K562 (cell line): ENCODE measurements around the gene SPACA9. TPM values are rescaled to one million over a fixed set of nuclear protein-coding genes. Genes with fewer than 3 reads are reported as not detected.

ENCODE experiments used
- CBX8 ChIP-seq: fragments of 200-600 bp; sonication (generic); IDR thresholded peaks from 2 replicates; pipeline ENCODE4 v1.6.1; 2012; ENCODE audit warnings: borderline replicate concordance, mixed run types, low read depth, mild to moderate bottlenecking, moderate library complexity, mixed read lengths, low read length, control low read depth, inconsistent platforms; ENCODE audit not compliant: poor library complexity, severe bottlenecking; ENCODE audit errors: extremely low read depth
- CHD1 ChIP-seq: fragments of 200-600 bp; sonication (generic); IDR thresholded peaks from one replicate; pipeline ENCODE4 v1.6.1; 2012; ENCODE audit warnings: mild to moderate bottlenecking, moderate library complexity, low read length, inconsistent platforms
- CLOCK ChIP-seq: fragments of 250-450 bp; sonication (Bioruptor Pico); IDR thresholded peaks from 2 replicates; pipeline ENCODE4 v1.4.0; 2020; ENCODE audit warnings: mild to moderate bottlenecking, moderate library complexity, borderline replicate concordance
- ELK3 ChIP-seq: fragments of 450-650 bp; formaldehyde crosslinking; IDR thresholded peaks from 2 replicates; pipeline ENCODE4 v1.4.0; 2020; ENCODE audit warnings: mild to moderate bottlenecking
- FOS ChIP-seq: IDR thresholded peaks from 3 replicates; pipeline ENCODE4 v1.6.1; 2011; ENCODE audit not compliant: insufficient read length; ENCODE audit errors: extremely low read depth
- FOXA3 ChIP-seq, 2 experiments: fragments of 450-650 bp in 1 of 2; sonication (generic) in 1 of 2; formaldehyde crosslinking; IDR thresholded peaks in 1 of 2; conservative IDR thresholded peaks in 1 of 2; 2 replicates each; pipeline versions ENCODE4 v1.4.0 to v1.8.0; 2020 to 2022; ENCODE audit warnings: mild to moderate bottlenecking in 2 of 2, missing genetic modification reagents in 1 of 2
- KDM2B ChIP-seq: fragments of 250-450 bp; sonication (Bioruptor Pico); IDR thresholded peaks from 2 replicates; pipeline ENCODE4 v1.8.0; 2021; ENCODE audit warnings: mild to moderate bottlenecking, moderate library complexity
- KLF6 ChIP-seq: fragments of 250-450 bp; sonication (Bioruptor Pico); IDR thresholded peaks from 2 replicates; pipeline ENCODE4 v1.4.0; 2020; ENCODE audit warnings: mild to moderate bottlenecking, moderate library complexity, borderline replicate concordance
- MYBL2 ChIP-seq, 2 experiments: fragments of 450-650 bp in 1 of 2; sonication (generic) in 1 of 2; formaldehyde crosslinking in 1 of 2; IDR thresholded peaks; 2 replicates each; pipeline versions ENCODE4 v1.6.1 to v1.8.1; 2017 to 2022; ENCODE audit warnings: borderline replicate concordance in 1 of 2, inconsistent platforms in 1 of 2, low read depth in 1 of 2, mild to moderate bottlenecking in 1 of 2, missing genetic modification reagents in 1 of 2, moderate library complexity in 1 of 2
- PHF8 ChIP-seq: fragments of 200-600 bp; sonication (generic); IDR thresholded peaks from 2 replicates; pipeline ENCODE4 v1.6.1; 2012; ENCODE audit warnings: mixed run types, mild to moderate bottlenecking, inconsistent platforms, low read length, moderate library complexity, borderline replicate concordance
- PURB ChIP-seq: sonication (generic); formaldehyde crosslinking; IDR thresholded peaks from 2 replicates; pipeline ENCODE4 v1.9.0; 2021; ENCODE audit warnings: low read depth, mild to moderate bottlenecking, missing genetic modification reagents
- RBM15 ChIP-seq: fragments of 200-400 bp; formaldehyde crosslinking; IDR thresholded peaks from 2 replicates; pipeline ENCODE4 v1.6.1; 2018; ENCODE audit warnings: mild to moderate bottlenecking, low read length, moderate library complexity; ENCODE audit not compliant: insufficient read depth
- RHOXF2B ChIP-seq: fragments of 250-450 bp; sonication (Bioruptor Pico); conservative IDR thresholded peaks from 2 replicates; pipeline ENCODE4 v1.5.1; 2021
- TCF7 ChIP-seq: sonication (generic); IDR thresholded peaks from 2 replicates; pipeline ENCODE4 v1.6.1; 2016; ENCODE audit warnings: antibody characterized with exemption, borderline replicate concordance
- ZNF316 ChIP-seq: fragments of 450-650 bp; IDR thresholded peaks from 2 replicates; pipeline ENCODE4 v1.6.1; 2016
- ZNF551 ChIP-seq: fragments of 250-450 bp; sonication (Bioruptor Pico); IDR thresholded peaks from 2 replicates; pipeline ENCODE4 v1.5.0; 2021; ENCODE audit warnings: mild to moderate bottlenecking, moderate library complexity
- ZNF561 ChIP-seq: fragments of 450-650 bp; formaldehyde crosslinking; conservative IDR thresholded peaks from 2 replicates; pipeline ENCODE4 v1.4.0; 2020; ENCODE audit warnings: mild to moderate bottlenecking, moderate library complexity
- ZNF583 ChIP-seq: fragments of 250-450 bp; sonication (Bioruptor Pico); IDR thresholded peaks from 2 replicates; pipeline ENCODE4 v1.4.0; 2020
- ZNF785 ChIP-seq: fragments of 250-450 bp; sonication (Bioruptor Pico); IDR thresholded peaks from 2 replicates; pipeline ENCODE4 v1.4.0; 2020; ENCODE audit warnings: mild to moderate bottlenecking
- polyA plus RNA-seq, 8 experiments: library from polyadenylated mRNA; depleted of rRNA in 4 of 8; stranded (reverse) in 5 of 8; unstranded in 3 of 8; fragments of >200 nt; fragmentation: Nextera tagmentation in 2 of 8; fragmentation: Illumina TruSeq in 1 of 8; extraction: Ambion mirVana in 2 of 8; extraction: Trizol in 1 of 8; gene quantifications; 2 replicates each; pipeline versions ENCODE4 v1.2.1 to v1.2.3, GENCODE V29; 2011 to 2014; ENCODE audit warnings: inconsistent platforms in 1 of 8, missing spikeins in 1 of 8
- total RNA-seq, 7 experiments: library from RNA; depleted of rRNA in 6 of 7; stranded (reverse); fragments of >200 nt in 6 of 7; fragmentation: Illumina TruSeq in 2 of 7; extraction: Trizol in 2 of 7; gene quantifications; 2 replicates each; pipeline versions ENCODE4 v1.2.1 to v1.2.3, GENCODE V29; 2011 to 2021; ENCODE audit warnings: low replicate concordance in 1 of 7

The SPACA9 gene
- total and polyA plus RNA-seq, 9 of the 15 experiments (the other 6 are each of a cell fraction or from before 2014, with no cell fraction given): 0.06 to 0.51 (median 0.36) TPM

GRCh38 chr9:132877824-132878694 lies 639 bp upstream of the SPACA9 start, which contains the start of gene AK8 (continued):
- no peak for TF ChIP-seq ELK3 (CRISPR knock-in tag)
- no peak for TF ChIP-seq ZNF583 (CRISPR knock-in tag)
- no peak; the same call in 1 of the 2 replicates for TF ChIP-seq TCF7
- no peak for TF ChIP-seq CBX8
- TF ChIP-seq ZNF551 (CRISPR knock-in tag): no peak
- TF ChIP-seq ZNF316: no peak
- no peak for TF ChIP-seq ZNF561 (CRISPR knock-in tag)
- no peak for TF ChIP-seq PURB (CRISPR knock-in tag)
- no peak for TF ChIP-seq RBM15
- TF ChIP-seq PHF8: peak; percentile 81; the same call in 1 of the 2 replicates
- no peak for TF ChIP-seq KLF6 (CRISPR knock-in tag)
- no peak for TF ChIP-seq RHOXF2B (CRISPR knock-in tag)
- TF ChIP-seq ZNF785 (CRISPR knock-in tag): no peak
- TF ChIP-seq CLOCK (CRISPR knock-in tag): no peak
- 0 out of 4 replicates have a peak, but pooled peaks of 1 of the 2 experiments have one; percentile 57 for TF ChIP-seq FOXA3 (CRISPR knock-in tag; conservative IDR thresholded peaks at IDR 0.05 in 1 of 2, IDR thresholded peaks at IDR 0.05 in 1 of 2)
- TF ChIP-seq FOS: no peak
- TF ChIP-seq CHD1: no peak
- no peak for TF ChIP-seq MYBL2 (IDR thresholded peaks at IDR 0.05; ENCODE audit: low read depth)
- TF ChIP-seq MYBL2 (CRISPR knock-in tag; IDR thresholded peaks at IDR 0.05; ENCODE audit: borderline replicate concordance): no peak
- TF ChIP-seq KDM2B (CRISPR knock-in tag): peak; percentile 23; the same call in 1 of the 2 replicates
